OCI-LY1 (cell line): ENCODE data around the gene GLB1L3.

Source experiments
- H2AFZ ChIP-seq: fragments of 200-600 bp; sonication (generic), shearing (Covaris generic); 2 replicates; pipeline ENCODE4 v1.6.0; 2014; ENCODE audit warnings: antibody characterized with exemption, mild to moderate bottlenecking, low read length
- H3F3A ChIP-seq: fragments of 200-600 bp; sonication (generic), shearing (Covaris generic); 2 replicates; pipeline ENCODE4 v1.6.0; 2014; ENCODE audit warnings: mild to moderate bottlenecking, antibody characterized with exemption, low read length, moderate library complexity; ENCODE audit not compliant: insufficient read depth
- H3K27ac ChIP-seq: fragments of 200-600 bp; sonication (generic); 2 replicates; pipeline ENCODE4 v1.5.1; 2014; ENCODE audit warnings: low read length, mixed run types, mild to moderate bottlenecking, low read depth; ENCODE audit not compliant: poor library complexity, severe bottlenecking
- H3K27me3 ChIP-seq: fragments of 200-600 bp; sonication (generic); 2 replicates; pipeline ENCODE4 v1.6.0; 2014; ENCODE audit warnings: antibody characterized with exemption, mild to moderate bottlenecking, low read length, moderate library complexity; ENCODE audit not compliant: insufficient read depth
- H3K36me3 ChIP-seq: fragments of 200-600 bp; sonication (generic); 2 replicates; pipeline ENCODE4 v1.6.1; 2014; ENCODE audit warnings: mild to moderate bottlenecking, antibody characterized with exemption, low read length, moderate library complexity, mixed read lengths; ENCODE audit not compliant: insufficient read depth
- H3K4me1 ChIP-seq: fragments of 200-600 bp; sonication (generic); 2 replicates; pipeline ENCODE4 v1.5.1; 2014; ENCODE audit warnings: mild to moderate bottlenecking, low read length, moderate library complexity; ENCODE audit not compliant: insufficient read depth, severe bottlenecking
- H3K4me2 ChIP-seq: fragments of 200-600 bp; sonication (generic), shearing (Covaris generic); 2 replicates; pipeline ENCODE4 v1.6.1; 2014; ENCODE audit warnings: low read length
- H3K4me3 ChIP-seq: fragments of 200-600 bp; sonication (generic); 2 replicates; pipeline ENCODE4 v1.5.1; 2014; ENCODE audit warnings: low read length, low read depth, mild to moderate bottlenecking, mixed read lengths; ENCODE audit not compliant: poor library complexity, severe bottlenecking
- H3K79me2 ChIP-seq: fragments of 200-600 bp; shearing (Covaris generic); 2 replicates; pipeline ENCODE4 v1.6.1; 2016; ENCODE audit warnings: mixed run types, low read length, mixed read lengths; ENCODE audit not compliant: insufficient read depth
- H3K9ac ChIP-seq: fragments of 200-600 bp; sonication (generic), shearing (Covaris generic); 2 replicates; pipeline ENCODE4 v1.6.1; 2014; ENCODE audit warnings: mild to moderate bottlenecking, low read length, mixed read lengths
- H3K9me2 ChIP-seq: fragments of 200-600 bp; sonication (generic), shearing (Covaris generic); 2 replicates; pipeline ENCODE4 v1.6.1; 2014; ENCODE audit warnings: low read depth, mild to moderate bottlenecking, low read length, mixed read lengths
- H3K9me3 ChIP-seq: fragments of 200-600 bp; shearing (Covaris generic); 2 replicates; pipeline ENCODE4 v1.6.1; 2014; ENCODE audit warnings: low read length, mixed read lengths
- H4K20me1 ChIP-seq: fragments of 200-600 bp; sonication (generic), shearing (Covaris generic); 2 replicates; pipeline ENCODE4 v1.6.0; 2016; ENCODE audit warnings: mild to moderate bottlenecking, low read length; ENCODE audit not compliant: insufficient read depth
- EZH2 ChIP-seq: fragments of 200-600 bp; sonication (generic), shearing (Covaris generic); IDR thresholded peaks from 2 replicates; pipeline ENCODE4 v1.8.0; 2017; ENCODE audit warnings: borderline replicate concordance, mixed run types, mild to moderate bottlenecking, antibody characterized with exemption, low read length, moderate library complexity, mixed read lengths
- TF ChIP-seq, protein P1 (sequence below): fragments of 200-600 bp; sonication (generic), shearing (Covaris generic); IDR thresholded peaks from 2 replicates; pipeline ENCODE4 v1.5.1; 2017; ENCODE audit warnings: mild to moderate bottlenecking, antibody characterized with exemption, low read length, moderate library complexity, mixed read lengths

GLB1L3 gene

DNA sequence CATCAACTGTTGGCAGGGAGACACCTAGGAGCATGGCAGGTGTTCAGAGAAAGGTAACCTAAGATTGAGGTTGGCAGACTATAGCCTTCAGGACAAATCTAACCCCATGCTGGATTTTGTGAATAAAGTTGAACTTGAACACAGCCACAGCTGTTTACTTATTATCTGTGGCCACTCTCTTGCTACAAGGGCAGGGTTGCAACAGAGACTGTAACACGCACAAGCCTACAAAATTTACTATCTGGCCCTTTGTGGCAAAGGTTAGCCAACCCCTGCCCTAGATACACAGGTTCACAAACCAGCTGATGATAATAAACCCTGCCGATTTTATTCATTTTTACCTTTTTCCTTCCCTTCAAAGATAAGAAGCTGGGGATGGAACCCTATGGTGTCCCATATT is 25.5 kb upstream of the GLB1L3 start:
- no peak overlapping the region for H3K27ac ChIP-seq
- H3K79me2 ChIP-seq = no peaks in the 10 kb centered on the region
- H3F3A ChIP-seq = no peaks in the 10 kb centered on the region
- no peak overlapping the region for H3K4me2 ChIP-seq
- no peak overlapping the region for H3K4me3 ChIP-seq
- peaks cover 27% of the 10 kb centered on the region for H3K36me3 ChIP-seq
- TF ChIP-seq, protein P1, sequence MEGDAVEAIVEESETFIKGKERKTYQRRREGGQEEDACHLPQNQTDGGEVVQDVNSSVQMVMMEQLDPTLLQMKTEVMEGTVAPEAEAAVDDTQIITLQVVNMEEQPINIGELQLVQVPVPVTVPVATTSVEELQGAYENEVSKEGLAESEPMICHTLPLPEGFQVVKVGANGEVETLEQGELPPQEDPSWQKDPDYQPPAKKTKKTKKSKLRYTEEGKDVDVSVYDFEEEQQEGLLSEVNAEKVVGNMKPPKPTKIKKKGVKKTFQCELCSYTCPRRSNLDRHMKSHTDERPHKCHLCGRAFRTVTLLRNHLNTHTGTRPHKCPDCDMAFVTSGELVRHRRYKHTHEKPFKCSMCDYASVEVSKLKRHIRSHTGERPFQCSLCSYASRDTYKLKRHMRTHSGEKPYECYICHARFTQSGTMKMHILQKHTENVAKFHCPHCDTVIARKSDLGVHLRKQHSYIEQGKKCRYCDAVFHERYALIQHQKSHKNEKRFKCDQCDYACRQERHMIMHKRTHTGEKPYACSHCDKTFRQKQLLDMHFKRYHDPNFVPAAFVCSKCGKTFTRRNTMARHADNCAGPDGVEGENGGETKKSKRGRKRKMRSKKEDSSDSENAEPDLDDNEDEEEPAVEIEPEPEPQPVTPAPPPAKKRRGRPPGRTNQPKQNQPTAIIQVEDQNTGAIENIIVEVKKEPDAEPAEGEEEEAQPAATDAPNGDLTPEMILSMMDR = no peak
- TF ChIP-seq EZH2 = no peak
- no peak overlapping the region for H3K9ac ChIP-seq
- no peaks in the 10 kb centered on the region for H3K27me3 ChIP-seq
- H4K20me1 ChIP-seq = no peaks in the 10 kb centered on the region
- no peaks in the 10 kb centered on the region for H3K9me3 ChIP-seq
- H3K4me1 ChIP-seq = peaks cover 18% of the 10 kb centered on the region
- H2AFZ ChIP-seq = no peak overlapping the region
- H3K9me2 ChIP-seq = no peaks in the 10 kb centered on the region

DNA sequence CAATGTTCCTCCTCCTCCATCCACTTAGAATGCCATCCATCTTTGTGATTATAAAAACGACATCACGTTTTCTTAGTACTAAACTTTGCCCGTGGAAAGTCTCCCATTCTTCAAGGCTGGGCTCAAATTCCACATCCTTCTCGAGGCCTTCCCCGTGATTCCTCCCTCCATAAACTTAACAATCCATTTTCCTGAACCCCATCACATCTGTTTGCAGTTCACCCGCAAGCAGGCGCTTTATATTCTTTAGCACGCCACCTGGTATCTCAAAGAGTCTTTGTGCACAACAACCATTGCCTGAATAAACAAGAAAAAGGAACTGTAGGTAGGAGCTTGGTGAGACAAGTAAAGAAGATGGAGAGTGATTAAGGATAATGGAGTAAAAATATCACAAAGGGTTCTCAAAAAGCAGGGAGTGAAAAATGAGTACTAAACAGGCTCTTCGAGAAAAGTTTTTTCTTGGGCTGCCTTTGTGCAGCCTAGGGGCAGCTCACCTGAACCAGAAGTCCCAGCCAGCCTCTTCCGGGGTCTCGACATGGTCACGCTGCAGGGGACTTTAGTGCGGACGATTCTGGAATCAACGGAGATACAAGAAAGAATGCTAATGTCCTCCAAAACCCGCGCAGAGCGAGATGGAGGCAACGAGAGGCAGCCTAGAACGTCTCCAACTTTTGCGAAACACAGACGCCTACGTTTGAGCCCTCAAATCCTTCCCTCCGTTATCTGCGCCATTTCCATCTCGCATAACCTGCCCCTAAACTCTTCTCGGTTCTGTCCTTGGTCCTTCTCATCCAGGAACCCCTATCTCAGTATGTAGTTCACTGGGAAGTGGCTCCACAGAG is 23.6 kb upstream of the GLB1L3 start:
- Histone ChIP-seq H3K4me3 (peak overlapping the region; percentile 71), H3K27me3 (no peaks in the 10 kb centered on the region), H3K36me3 (peaks cover 24% of the 10 kb centered on the region), H3F3A (no peaks in the 10 kb centered on the region), H3K79me2 (no peaks in the 10 kb centered on the region), H3K9me2 (no peaks in the 10 kb centered on the region), H3K9me3 (no peaks in the 10 kb centered on the region), H3K4me2 (peak overlapping the region; percentile 80), H3K4me1 (peaks cover 18% of the 10 kb centered on the region), H3K9ac (peak overlapping the region; percentile 64), H3K27ac (no peak overlapping the region), H2AFZ (peak overlapping the region; percentile 48; the same call in 1 of the 2 replicates), H4K20me1 (no peaks in the 10 kb centered on the region)
- no peak for TF ChIP-seq EZH2
- TF ChIP-seq, protein P1 = no peak

DNA sequence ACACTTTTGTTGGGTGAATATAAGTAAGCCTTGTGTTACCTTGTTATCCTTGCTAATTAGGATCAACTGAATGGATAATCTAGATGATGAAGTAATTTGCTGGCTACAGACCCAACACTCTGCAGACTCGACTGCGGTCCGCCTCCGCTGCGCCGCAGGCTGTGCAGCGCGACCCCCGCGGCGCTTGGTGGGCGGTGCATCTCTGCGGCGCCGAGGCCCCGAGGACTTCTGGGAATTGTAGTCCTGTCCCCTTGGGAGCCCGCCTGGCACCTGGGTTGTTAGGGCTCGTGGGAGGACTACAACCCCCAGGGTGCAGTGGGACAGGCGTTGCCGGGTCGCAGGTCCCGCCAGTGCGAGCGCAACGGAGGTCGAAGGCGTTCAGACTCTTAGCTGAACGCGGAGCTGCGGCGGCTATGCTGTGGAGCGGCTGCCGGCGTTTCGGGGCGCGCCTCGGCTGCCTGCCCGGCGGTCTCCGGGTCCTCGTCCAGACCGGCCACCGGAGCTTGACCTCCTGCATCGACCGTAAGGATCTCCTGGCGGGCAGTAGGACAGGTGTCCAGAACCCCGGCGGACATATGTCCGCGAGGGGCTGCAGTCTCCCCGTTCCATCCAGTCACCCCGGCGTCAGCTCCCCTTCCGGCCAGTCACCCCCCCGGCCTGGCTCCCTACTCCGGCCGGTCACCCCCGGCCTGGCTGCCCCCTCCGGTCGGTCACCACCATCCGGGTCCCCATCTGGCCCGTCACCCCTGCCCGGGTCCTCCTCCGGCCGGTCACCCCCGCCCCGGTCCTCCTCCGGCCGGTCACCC is 22.8 kb upstream of the GLB1L3 start, which contains the start of the genes ACAD8 and THYN1:
Gene ACAD8 (plus strand): TSS at position 381 of the 806 bp plus-strand sequence. CDS start 33 bp downstream, at position 414.
Gene THYN1 (minus strand): TSS at position 165 of the 806 bp plus-strand sequence. CDS start 470 bp downstream, outside the sequence.
- no peak within 1 kb of the TSS for H3K27ac ChIP-seq
- no peaks in the 10 kb centered on the region for H3K9me3 ChIP-seq
- no peaks in the 10 kb centered on the region for H3K79me2 ChIP-seq
- H3F3A ChIP-seq = no peaks in the 10 kb centered on the region
- H3K4me2 ChIP-seq = peak within 1 kb of the TSS; percentile 85
- H3K4me1 ChIP-seq = peaks cover 18% of the 10 kb centered on the region
- H3K36me3 ChIP-seq = peaks cover 17% of the 10 kb centered on the region
- no peaks in the 10 kb centered on the region for H4K20me1 ChIP-seq
- no peaks in the 10 kb centered on the region for H3K27me3 ChIP-seq
- H2AFZ ChIP-seq = peak within 1 kb of the TSS; percentile 48; the same call in 1 of the 2 replicates
- H3K4me3 ChIP-seq = peak within 1 kb of the TSS; percentile 71
- TF ChIP-seq, protein P1 = no peak
- no peak for TF ChIP-seq EZH2
- no peaks in the 10 kb centered on the region for H3K9me2 ChIP-seq
- H3K9ac ChIP-seq = peak within 1 kb of the TSS; percentile 71
